ENCODE data around the gene MTREX.

MTREX gene

DNA sequence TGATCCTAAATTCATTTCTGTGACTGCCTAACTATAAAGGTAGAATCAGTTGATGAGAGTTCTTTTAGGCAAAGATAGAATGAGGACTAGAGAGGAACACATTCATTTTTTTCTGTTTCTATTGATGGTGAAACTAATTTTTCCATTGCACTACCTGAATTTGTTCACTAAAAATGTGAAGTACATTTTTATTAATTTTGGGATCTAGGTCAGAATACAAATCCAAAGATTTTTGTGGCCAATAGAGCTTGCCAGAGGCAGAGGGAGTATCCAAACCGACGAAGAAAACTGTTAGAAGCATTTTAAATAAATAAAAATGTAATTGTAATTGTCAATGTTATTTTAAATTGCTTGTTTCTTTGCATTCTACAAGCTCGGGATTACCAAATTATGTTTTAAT lies 78.1 kb downstream of the MTREX start:
- DNase-seq: no peak

DNA sequence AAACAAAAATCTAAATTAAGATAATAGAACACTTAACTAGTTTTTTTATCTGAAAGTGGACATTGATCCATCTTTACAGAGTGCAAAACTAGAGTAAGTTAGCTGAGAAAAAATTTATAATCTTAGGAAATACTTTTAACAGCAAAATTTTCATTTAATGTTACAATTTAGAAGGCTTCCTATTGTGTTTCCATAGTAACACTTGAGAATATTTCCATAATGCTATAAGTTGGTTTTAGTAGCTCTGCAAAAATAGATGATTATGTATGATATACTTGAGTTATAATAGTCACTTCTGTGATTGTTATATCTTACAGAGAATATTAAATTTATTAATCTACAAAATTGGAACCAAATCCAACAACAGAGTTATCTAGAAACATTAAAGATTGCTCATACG lies 78.6 kb downstream of the MTREX start:
- no peak for DNase-seq

DNA sequence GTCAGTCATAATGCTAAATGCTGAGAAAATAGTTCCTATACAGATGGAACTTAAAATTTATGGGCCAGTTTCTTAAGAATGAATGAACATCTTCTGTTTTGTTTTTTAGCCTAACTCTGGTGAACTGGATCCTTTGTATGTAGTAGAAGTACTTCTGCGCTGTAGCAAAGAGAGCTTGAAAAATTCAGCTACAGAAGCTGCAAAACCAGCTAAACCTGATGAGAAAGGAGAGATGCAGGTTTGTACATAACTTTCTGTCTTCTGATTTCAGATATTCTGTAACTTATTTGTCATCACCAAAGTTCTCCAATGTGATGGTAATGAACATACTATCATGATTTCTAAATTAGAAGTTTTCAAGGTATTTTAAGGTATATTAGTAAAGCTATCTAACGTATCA lies 80.1 kb downstream of the MTREX start:
- DNase-seq: no peak

DNA sequence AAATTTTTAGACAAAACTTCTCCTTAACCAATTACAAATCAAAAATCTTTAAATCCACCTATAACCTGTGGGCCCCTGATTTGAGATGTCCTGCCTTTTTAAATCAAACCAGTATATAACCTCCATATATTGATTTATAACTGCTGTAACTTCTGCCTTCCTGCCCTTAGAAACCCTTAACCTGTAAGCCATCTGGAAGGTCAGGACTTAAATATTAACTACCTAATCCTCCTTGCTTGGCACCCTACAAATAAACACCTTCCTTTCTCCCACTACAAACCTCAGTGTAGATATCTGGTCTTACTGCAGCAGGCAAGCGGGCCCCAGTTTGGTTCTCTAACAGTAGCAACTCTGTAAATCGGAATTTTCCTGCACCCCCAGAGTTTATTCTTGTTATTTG lies 83.9 kb downstream of the MTREX start:
- DNase-seq: no peak

DNA sequence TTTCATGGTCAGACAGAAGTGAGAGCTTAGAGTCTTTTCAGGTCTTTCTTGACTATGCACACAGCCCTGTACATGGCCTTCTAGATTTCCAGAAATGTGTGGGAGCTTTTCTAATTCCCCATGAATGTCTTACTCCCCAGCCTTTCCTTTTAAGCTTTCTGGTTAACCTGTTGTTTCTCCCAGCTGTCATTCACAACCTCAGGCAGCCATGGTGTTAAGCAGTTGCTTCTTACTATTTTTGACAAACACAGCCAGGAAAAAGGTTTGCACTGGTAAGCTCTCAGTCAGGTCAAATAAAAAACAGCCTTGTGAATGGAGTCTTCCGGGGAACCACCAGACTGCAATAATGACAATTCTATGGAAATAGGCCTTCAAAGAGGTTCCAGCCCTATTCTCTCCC lies 84.9 kb downstream of the MTREX start:
- DNase-seq: no peak

DNA sequence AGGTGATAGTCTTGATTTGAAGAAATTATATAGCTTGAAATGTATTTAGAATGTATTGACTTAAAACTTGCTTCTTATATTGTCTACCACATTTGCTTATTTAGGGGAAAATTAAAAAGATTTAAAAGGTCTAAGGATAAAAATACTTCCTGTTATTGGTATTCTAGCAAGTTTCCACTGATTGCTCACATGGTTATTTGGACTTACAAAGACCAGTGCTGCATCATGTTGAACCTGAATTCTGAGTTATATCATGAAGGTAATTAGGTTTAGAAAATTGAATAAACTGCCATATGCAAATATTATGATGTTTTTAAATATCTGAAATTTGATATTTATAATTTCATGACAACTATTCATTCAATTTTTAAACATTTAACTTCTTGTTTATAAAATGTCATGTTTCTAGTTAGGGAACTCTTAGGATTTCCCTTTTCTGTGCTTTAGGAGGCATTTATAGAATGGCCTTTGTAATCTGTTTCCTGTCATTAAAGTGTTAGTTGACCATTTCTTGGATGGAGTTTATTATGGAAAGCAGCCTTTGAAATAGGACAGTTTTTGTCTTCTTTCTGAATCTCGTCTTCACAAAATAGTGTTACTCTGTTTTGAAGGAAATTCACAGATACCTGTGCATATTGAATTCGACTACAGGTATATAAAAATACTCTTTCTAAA lies 85.8 kb downstream of the MTREX start:
- no peak for DNase-seq

DNA sequence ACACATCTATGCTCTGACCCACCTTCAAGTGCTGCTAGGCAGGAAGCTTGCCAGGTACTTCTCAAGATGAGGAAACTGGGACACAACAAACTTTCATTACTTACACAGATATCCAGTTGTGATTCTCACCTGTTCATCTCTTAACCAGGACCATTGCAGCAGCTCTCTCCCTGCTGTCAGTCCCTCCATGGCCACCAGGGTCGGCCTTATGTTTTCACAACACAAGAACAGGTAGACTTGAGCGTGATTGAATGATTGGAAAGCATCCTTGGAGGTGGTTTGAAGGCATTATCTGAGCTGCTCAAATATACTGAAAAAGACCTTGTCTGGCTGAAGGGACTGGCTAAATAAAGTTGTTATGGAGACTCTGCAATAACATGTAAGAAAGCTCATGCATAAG lies 94.4 kb downstream of the MTREX start:
- DNase-seq: no peak

DNA sequence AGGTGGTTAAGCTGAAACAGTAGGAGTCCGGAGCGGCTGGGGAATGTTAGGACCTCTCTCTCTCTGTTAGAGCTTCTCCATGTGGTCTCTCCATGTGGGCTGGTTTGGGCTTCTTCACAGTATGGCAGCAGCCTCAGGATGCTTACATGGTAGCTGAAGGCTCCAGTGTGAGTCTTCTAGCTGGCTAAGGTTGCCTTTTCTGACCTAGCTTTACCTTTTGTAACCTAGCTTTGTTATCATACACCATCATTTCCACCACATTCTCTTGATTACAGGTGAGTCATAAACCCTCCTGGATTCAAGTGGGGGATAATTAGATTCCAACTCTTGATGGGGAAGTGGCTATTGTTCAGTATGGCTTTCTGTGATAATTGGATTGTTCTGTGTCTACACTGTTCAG lies 98.5 kb downstream of the MTREX start:
- no peak for DNase-seq

DNA sequence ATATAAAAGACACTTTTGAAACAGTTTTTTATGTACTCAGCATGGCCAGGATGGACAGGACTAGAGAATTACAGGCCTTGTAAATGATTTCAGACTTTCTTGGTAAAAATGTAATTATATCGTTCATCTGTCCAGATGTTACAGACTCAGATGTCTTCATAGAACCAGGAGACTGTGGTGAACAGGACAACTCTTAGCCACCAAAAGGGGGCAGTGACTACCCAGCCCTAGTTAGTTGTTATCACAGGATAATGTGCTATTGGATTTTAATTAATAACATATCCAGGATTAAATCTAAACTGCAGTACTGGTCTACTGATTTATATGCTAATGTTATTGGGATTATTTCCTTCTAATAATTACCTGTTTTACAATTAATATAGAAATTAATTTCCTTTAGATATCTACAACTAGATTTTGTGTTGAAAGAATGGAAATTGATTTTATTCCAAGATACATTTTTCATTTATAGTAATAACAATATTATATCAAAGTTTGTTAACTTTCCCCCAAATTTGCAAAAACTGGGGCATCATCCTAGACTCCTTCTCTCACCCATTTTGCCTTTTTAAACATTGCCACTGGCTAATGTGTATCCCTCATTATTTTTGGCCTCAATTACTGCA lies 99.4 kb downstream of the MTREX start:
- no peak for DNase-seq

DNA sequence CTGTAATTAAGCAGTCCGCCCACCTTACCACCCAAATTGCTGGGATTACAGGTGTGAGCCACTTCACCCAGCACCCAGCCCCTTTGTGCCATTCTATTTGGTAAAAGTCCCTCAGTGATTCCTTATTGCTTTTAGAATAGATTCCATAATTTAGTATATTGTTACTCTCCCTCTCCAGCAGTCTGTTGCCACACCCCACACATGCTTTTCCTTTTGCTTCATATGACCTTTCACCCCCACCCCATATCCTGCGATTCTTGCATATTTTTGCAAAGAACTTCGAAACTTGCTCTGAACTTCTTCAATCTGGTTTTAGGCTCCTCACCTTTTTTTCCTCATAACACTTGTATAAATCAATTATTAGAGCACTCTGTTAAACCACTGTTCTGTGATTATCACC lies 100.2 kb downstream of the MTREX start:
- DNase-seq: no peak

DNA sequence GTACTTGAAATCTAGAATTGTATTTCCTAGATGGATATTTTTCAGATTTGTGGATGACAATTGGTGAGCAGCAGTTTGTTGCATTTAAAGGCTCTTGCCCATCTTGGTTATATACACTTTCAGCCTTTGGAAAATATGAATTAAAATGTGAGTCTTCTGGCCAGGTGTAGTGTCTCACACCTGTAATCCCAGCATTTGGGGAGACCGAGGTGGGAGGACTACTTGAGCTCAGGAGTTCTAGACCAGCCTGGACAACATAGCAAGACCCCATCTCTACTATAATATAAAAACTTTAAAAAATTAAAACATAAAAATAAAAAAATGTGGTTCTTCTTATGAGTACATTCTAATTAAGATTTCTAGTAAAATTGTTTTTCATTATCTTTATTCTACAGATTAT lies 102.0 kb downstream of the MTREX start:
- no peak for DNase-seq

DNA sequence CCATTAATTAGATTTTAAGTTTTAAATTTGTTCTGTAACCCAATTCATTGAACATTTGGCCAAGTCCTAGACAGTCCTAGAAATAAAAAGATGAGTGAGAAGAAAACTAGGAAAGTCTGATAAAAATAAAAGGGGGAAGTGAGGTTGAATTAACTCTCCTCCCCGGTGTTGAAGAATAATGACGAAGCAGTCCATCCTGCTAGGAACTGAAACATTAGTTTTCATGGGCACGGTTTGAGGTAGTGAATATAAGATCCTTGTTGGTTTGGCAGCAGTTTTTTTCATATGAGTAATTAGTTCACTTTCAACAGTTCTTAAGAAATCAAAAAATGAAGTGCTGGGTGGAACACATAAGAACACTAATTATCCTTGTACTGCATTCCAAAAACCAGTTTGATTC lies 103.1 kb downstream of the MTREX start:
- no peak for DNase-seq

DNA sequence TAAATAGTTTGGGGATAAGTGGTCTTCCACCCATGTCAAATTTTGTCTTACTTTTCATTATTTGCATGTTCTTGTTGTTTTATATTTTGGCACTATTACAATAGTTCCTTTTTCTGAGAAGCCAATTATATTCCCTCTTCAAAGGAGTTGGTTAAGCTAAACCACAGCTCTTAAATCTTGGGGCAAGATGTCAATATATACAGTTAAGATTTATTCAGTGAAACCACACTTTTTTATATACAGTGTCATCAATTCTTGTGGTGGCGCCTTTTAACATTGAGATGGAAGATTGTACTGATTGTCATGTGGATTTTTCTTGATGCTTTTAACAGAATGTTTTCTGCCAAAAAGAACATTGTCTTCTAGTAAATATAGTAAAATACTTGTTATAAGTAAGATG lies 104.1 kb downstream of the MTREX start:
- no peak for DNase-seq

DNA sequence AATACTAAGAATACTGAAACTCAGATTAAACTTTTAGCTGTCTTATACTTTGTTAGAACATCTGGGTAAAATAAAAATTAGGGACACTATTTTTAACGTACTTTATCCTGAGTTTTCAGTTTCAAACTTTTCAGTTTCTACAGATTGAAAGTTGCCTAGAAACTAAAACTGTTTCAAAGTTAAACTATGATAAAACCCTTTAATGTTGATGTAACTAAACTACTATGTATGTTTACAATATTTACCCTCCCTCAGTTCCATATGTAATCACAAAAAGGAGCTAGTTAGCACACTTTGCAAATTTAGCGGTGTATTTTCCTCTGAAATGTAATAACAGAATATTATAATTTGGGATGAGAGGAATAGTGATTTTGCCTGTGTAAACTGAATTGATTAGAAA lies 105.9 kb downstream of the MTREX start:
- DNase-seq: no peak

DNA sequence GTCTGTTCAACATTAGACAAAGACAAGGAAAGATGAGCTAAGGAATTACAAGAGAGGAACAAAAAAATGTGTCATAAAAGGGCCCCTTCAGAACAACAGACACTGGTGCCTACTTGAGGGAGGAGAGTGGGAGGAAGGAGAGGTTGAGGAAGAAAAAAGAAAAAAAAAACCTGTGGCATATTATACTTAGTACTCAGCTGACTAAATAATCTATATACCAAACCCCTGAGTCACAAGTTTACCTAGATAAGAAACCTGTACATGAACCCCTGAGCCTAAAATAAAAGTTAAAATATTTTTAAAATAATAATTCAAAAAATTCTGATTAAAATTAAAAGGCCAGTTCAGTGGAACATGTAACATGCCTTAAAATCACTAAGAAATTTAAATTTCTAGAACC lies 107.3 kb downstream of the MTREX start:
- DNase-seq: no peak

DNA sequence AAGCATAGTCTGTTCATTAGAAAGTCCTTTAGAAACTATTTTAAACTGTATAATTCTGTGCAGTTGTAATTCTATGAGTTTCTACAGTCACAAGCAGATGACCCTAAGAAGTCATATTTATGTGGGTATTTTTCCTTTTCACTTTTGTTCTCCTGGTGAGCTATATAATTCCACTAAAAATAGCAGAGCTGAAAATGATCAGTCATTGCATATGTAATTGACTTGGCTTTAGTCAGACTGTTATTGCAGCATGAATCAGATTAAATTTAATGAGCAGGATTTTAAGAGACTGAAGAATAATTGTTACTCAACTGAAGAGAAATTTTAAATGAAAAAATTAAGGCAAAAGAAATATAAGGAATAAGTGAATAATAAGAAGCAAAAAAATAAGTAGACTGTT lies 108.5 kb downstream of the MTREX start:
- DNase-seq: no peak

DNA sequence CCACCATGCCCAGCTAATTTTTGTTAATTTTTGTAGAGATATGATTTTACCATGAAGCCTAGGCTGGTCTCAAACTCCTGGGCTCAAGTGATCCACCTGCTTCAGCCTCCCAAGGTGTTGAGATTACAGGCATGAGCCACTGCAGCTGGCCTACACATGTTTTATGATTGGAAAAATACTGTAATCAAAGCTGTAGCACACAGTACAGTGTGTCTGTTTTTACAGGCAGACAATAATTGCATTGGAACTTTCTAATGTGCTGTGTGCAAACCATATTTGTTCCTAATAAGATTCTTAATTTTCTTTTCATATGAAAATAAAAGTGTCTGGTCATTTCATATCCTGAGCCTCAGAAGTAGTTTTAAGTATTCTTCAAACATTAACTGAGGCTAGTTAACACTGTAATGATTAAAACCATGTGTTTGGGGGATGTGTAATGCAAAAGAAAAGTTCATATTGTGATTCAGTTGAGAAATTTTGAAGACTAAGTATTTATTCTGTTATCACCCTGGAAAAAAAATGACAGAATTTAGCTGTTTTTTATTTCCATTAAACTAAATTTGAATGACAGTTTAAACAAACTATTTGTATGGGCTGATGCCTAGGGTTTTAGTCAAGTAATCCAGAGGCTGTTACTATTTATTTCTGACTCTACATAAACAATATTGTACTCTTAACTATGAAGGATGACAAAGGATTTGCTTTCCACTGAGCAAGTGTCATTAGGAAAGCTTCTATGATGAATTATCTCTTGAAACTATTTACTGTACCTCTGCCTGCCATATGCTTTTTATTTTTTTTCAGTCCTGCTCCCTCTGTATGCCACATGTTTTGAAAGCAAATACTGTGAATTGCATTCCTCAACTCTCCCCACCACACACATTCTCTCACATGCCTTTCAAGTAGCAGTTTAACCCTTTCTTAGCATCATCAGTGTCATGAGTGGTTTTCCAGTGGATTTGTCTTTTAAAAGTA lies 111.5 kb downstream of the MTREX start:
- DNase-seq: no peak

DNA sequence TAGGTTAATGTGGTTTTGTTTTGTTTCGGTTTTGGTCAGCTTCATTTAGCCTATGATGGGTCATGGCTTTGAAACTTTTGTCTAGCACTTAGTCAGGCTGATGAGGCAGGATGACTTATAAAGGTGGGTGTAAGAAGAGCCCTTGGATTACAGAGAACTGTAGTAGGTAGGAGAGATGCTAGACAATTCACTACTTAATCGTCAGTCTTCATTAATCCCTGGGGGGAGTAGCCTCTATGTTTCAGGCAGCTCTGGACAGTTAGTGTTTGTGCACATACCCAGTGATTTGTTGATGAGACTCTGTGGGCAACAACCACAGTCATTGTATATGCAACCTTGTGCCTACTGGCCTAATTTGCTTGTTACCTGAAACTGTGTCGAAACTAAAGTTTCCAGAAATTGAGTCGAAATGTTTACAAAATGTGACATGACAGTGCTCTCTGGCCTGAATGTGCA lies 113.3 kb downstream of the MTREX start:
- peak; percentile 32 for DNase-seq

DNA sequence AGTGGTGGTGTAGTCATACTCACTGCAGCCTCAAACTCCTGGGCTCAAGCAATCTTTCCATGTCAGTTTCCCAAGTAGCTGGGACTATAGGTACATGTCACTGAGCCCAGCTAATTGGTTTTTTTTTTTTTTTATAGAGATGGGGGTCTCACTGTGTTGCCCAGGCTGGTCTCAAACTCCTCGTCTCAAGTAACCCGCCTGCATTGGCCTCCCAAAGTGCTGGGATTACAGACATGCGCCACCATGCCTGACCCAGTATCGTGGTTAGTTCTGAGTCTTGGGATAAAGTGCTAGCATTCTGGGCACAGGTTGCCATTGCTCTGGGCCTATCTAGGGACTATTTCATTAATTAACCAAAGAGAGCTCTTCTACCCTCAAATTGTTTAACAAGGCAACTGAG lies 118.7 kb downstream of the MTREX start:
- DNase-seq: no peak

DNA sequence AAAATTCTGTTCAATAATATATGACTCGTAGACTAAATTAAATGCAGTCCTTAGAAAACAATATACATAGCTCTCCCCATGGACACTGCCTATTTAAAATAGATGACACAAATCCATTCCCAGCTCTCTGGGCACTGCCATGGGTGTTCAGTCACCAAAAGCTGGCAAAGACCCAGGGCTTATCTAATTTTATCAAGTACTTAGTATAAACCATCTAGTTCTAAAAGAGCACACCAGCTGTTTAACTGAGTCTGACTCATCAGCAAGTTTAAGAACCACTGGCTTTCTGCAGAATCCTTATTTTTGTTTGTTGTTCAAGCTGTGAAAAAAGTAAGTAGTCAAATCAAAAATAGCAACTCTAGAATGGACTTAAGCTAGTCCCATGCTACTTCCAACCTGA lies 119.4 kb downstream of the MTREX start:
- no peak for DNase-seq

DNA sequence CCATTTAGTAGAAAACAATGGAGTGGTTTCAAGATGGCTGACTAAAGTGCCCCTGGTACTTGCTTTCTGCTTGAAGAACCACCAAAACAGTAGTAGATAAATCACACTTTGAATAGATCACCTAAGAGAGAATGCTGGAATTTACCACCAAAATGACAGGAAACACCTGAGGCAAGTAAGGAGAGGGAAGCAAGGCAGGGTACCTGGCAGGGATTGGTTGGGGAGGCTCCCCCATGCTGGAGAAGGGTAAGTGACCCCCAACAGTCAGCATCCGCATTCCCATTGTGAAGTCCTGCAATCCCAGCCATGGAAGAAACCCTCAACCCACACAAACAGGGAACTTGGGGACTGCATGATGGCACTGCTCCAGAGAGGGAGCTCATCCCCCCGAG lies 121.4 kb downstream of the MTREX start:
- no peak for DNase-seq

DNA sequence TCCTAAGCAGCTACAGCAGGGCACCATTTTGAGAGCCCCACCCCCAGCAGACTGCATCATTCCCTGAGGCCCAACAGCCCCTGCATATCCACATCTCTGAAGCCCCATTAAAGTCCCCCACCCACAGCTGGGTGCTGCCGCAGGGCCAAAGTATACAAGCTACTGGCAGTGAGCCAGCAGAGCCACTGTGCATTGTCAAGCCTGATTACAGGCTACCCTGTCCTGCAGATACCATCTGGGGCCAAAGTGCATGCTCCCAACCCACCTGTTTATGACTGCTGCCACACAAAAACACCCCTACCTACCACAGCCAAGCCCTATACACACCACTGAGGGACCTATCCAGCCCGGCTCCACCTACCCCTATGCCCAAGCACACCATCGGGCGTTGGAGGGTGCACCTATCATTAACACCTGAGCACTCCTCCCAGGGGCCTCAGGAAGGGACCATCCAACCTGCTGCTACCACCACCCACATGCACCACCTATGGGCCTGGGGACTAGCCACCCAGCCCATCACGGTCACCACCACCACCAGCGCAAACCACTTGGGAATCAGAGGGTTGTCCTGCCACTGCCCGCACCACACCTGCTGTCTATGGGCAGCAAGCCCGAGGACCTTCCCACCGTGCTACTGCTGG lies 121.9 kb downstream of the MTREX start:
- no peak for DNase-seq

DNA sequence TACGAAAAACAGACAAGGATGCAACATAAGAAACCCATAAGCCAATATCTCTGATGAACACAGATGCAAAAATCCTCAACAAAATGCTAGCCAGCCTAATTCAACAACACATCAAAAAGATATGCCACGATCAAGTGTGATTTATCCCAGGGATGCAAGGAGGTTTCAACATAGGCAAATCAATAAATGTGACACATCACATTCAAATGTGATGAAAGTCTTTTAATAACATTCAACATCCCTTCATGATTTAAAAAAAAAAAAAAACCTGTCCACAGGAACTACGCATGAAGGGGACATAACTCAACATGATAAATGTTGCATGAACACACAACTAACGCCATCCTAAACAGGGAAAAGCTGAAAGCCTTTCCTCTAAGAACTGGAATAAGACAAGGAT lies 124.8 kb downstream of the MTREX start:
- DNase-seq: no peak

Data from stimulated activated naive CD4-positive, alpha-beta T cell treated with Interleukin-2 at 50 U/mL for 16 hours (primary cell).